ENCODE measurements around the gene ERAS.
A peak's percentile ranks its signal among the peaks of the same experiment; 100 is the strongest.
"Not testable (repeated sequence)": the region's sequence is repeated elsewhere in the genome, so short reads cannot be mapped to it uniquely, and the experiment has no call there.

The ERAS gene

GRCh38 chrX:48834383-48834709 is 8.0 kb downstream of the ERAS start:
- DNase-seq: no peak

DNA sequence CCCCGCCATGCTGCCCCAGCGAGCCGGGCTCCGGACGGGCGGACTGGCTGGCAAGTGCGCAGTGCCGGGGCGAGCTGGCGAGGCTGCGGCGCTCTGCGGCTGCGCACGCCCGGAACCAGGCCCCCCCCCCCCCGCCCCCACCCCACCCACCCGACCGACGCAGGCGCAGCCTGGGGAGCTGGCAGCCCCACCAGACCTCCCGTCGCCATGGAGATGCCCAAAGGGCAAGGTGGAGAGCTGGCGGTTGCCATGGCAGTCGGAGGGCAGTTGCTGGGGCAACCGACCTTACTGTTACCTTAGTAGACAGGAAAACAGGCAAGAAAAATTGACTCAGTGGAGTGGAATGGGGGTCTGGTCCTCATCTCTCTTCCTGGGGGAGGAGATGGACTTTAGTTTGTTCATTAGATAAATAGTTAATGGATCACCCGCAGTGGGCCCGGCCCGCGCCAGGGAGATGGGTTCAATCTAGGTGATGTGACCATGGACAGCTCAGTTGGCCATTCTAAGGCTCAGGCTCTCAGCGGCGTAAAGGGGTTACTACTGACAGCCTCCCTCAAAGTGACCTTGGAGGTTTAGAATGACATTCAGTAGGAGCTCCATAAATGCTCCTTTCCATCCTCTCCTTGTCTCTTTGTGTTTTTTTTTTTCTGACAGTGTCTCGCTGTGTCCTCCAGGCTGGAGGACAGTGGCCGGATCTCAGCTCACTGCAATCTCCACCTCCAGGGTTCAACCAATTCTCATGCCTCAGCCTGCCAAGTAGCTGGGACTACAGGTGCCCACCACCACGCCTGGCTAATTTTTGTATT is 9.4 kb downstream of the ERAS start, which contains the start of gene PCSK1N:
TSS of gene PCSK1N (minus strand) at position 87 of the 806 bp plus-strand sequence. CDS start at position 9, 78 bp downstream.
- no peak for DNase-seq

GRCh38 chrX:48839686-48840085 is 13.4 kb downstream of the ERAS start:
- no peak for DNase-seq

- DNase-seq: no peak
Measured at GRCh38 chrX:48848847-48849246, 22.5 kb downstream of the ERAS start.

DNA sequence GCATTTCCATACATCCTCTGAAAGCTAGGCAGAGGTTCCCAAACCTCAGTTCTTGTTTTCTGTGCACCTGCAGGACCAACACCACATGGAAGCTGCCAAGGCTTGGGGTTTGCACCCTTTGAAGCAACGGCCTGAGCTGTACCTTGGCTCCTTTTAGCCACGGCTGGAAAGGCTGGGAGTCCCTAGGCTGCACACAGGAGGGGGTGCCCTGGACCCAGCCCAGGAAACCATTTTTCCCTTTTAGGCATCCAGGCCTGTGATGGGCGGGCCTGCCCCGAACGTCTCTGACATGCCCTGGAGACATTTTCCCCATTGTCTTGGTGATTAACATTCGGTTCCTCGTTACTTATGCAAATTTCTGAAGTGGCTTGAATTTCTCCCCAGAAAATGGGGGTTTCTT is 26.5 kb downstream of the ERAS start:
- no peak for DNase-seq

DNA sequence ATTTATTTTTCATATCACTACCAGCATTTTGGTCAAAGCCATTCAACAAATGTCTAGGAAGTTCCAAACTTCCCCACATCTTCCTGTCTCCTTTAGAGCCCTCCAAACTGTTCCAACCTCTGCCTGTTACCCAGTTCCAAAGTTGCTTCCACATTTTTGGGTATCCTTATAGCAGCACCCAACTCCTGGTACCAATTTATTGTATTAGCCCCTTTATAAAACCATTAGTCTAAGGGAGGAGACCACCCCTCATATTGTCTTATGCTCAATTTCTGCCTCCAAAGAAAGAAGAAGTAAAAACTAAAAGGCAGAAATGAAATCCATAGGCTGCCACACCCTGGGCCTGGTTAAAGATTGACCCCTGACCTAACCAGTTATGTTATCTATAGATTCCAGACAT is 27.2 kb downstream of the ERAS start:
- not testable (repeated sequence) for DNase-seq

GRCh38 chrX:48854121-48854804 is 27.9 kb downstream of the ERAS start:
- DNase-seq: not testable (repeated sequence)

GRCh38 chrX:48854898-48855297 is 28.6 kb downstream of the ERAS start:
- peak; percentile 7 for DNase-seq

- DNase-seq: peak; percentile 76
Measured at GRCh38 chrX:48864210-48864609, 37.9 kb downstream of the ERAS start.

- DNase-seq: not testable (repeated sequence)
Measured at GRCh38 chrX:48872017-48872416, 45.7 kb downstream of the ERAS start.

DNA sequence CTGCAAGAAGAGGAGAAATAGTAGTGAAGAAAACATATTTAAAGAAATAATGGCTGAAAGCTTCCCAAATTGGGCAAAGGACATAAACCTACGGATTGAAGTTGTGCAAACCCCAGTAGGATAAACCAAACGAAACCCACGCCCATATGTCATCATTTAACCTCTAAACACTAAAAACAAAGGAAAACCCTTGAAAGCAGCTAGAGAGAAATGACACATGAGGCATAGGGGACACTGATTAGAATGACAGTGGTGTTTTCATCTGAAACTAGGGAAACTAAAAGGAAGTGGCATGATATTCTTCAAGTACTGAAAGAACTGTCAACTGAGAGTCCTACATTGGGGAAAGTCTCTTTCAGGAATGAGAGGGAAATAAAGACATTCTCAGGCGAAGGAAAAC is 50.6 kb downstream of the ERAS start:
- not testable (repeated sequence) for DNase-seq
